HG03097 (cell line): ENCODE data around the gene FCGBP.
A peak's percentile ranks its signal among the peaks of the same experiment; 100 is the strongest.
"Not testable (repeated sequence)": the region's sequence is repeated elsewhere in the genome, so short reads cannot be mapped to it uniquely, and the experiment has no call there.

Source experiments
- ATAC-seq: cut with Tn5 transposase; IDR thresholded peaks from one replicate; pipeline ENCODE4 v1.9.1; 2021; ENCODE audit not compliant: unreplicated experiment, low FRiP score

FCGBP gene

GRCh38 chr19:39934584-39935363, at the start of gene FCGBP:
TSS of gene FCGBP (minus strand) at chr19:39934634.
- no peak for ATAC-seq

GRCh38 chr19:39983695-39984300, 49.4 kb upstream of the FCGBP start:
- no peak for ATAC-seq

- no peak for ATAC-seq
Observed at GRCh38 chr19:39982883-39983282, 48.4 kb upstream of the FCGBP start.

- no peak for ATAC-seq
Observed at GRCh38 chr19:39974377-39975155, 40.1 kb upstream of the FCGBP start.

GRCh38 chr19:39971380-39972035, 37.1 kb upstream of the FCGBP start:
- no peak for ATAC-seq

- peak; percentile 94 for ATAC-seq
Observed at GRCh38 chr19:39970675-39971379, 36.4 kb upstream of the FCGBP start, which contains the start of gene PSMC4. TSS of gene PSMC4 (plus strand) at chr19:39971165. CDS start at chr19:39971203, 38 bp downstream.

GRCh38 chr19:39970425-39970674, 35.9 kb upstream of the FCGBP start:
- ATAC-seq: no peak

- no peak for ATAC-seq
Observed at GRCh38 chr19:39969681-39970424, 35.4 kb upstream of the FCGBP start.

- no peak for ATAC-seq
Observed at GRCh38 chr19:39969266-39969665, 34.8 kb upstream of the FCGBP start.

GRCh38 chr19:39968789-39969188, 34.4 kb upstream of the FCGBP start:
- no peak for ATAC-seq

- no peak for ATAC-seq
Observed at GRCh38 chr19:39967561-39967960, 33.1 kb upstream of the FCGBP start.

GRCh38 chr19:39966617-39967016, 32.2 kb upstream of the FCGBP start:
- ATAC-seq: no peak

GRCh38 chr19:39963898-39964297, 29.5 kb upstream of the FCGBP start:
- ATAC-seq: no peak

GRCh38 chr19:39959407-39959806, 25.0 kb upstream of the FCGBP start:
- ATAC-seq: not testable (repeated sequence)

- not testable (repeated sequence) for ATAC-seq
Observed at GRCh38 chr19:39958942-39959341, 24.5 kb upstream of the FCGBP start.

- ATAC-seq: not testable (repeated sequence)
Observed at GRCh38 chr19:39957886-39958285, 23.5 kb upstream of the FCGBP start.

GRCh38 chr19:39953915-39954314, 19.5 kb upstream of the FCGBP start:
- peak; percentile 9 for ATAC-seq

- ATAC-seq: no peak
Observed at GRCh38 chr19:39951686-39952085, 17.3 kb upstream of the FCGBP start.

- ATAC-seq: no peak
Observed at GRCh38 chr19:39951065-39951650, 16.7 kb upstream of the FCGBP start.
